Fibroblast of the aortic adventitia (primary cell): ENCODE data around the gene C5AR2. TPM values are rescaled to one million over a fixed set of nuclear protein-coding genes. Genes with fewer than 3 reads are reported as not detected.
"Not testable (repeated sequence)": the region's sequence is repeated elsewhere in the genome, so short reads cannot be mapped to it uniquely, and the experiment has no call there.

Experiments
- DNase-seq: peaks from one replicate; pipeline ENCODE4 v3.0.0-alpha.2; 2010; ENCODE audit warnings: low read depth
- H3K4me3 ChIP-seq: 2 replicates; pipeline ENCODE4 v1.5.1; 2011; ENCODE audit warnings: low read depth, mild to moderate bottlenecking, control low read depth, low read length, moderate library complexity
- CTCF ChIP-seq: IDR thresholded peaks from 2 replicates; pipeline ENCODE4 v1.5.1; 2011; ENCODE audit warnings: mild to moderate bottlenecking, low read length, control low read depth, inconsistent platforms; ENCODE audit not compliant: insufficient read depth
- total RNA-seq: library from RNA; depleted of rRNA; stranded (reverse); fragments of >200 nt; gene quantifications from 2 replicates; pipeline ENCODE4 v1.2.3, GENCODE V29; 2012; ENCODE audit warnings: low replicate concordance

Gene C5AR2
- total RNA-seq, 1 donor: 0.63 TPM

- H3K4me3 ChIP-seq: no peak overlapping the region
- DNase-seq: no peak
- TF ChIP-seq CTCF: no peak
Measured at GRCh38 chr19:47339196-47339880, 7.4 kb downstream of the C5AR2 start.

DNA sequence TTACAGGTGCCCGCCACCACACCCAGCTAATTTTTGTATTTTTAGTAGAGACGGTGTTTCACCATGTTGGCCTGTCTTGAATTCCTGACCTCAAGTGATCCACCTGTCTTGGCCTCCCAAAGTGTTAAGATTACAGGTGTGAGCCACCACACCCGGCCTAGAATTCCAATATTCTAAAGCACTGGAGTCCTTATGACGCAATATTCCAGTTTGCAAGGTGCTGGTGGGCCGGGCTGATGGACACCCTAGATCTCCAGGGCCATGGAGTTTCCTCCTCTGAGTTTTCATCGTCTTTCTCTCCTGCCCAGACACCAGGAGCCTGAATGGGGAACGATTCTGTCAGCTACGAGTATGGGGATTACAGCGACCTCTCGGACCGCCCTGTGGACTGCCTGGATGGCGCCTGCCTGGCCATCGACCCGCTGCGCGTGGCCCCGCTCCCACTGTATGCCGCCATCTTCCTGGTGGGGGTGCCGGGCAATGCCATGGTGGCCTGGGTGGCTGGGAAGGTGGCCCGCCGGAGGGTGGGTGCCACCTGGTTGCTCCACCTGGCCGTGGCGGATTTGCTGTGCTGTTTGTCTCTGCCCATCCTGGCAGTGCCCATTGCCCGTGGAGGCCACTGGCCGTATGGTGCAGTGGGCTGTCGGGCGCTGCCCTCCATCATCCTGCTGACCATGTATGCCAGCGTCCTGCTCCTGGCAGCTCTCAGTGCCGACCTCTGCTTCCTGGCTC lies 8.7 kb downstream of the C5AR2 start:
- no peak for DNase-seq
- H3K4me3 ChIP-seq: no peak overlapping the region
- no peak for TF ChIP-seq CTCF

DNA sequence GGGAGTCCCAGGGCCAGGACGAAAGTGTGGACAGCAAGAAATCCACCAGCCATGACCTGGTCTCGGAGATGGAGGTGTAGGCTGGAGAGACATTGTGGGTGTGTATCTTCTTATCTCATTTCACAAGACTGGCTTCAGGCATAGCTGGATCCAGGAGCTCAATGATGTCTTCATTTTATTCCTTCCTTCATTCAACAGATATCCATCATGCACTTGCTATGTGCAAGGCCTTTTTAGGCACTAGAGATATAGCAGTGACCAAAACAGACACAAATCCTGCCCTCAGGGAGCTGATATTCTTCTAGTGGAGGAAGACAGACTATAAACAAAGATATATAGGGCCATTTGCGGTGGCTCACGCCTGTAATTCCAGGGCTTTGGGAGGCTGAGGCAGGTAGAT lies 9.8 kb downstream of the C5AR2 start:
- no peak for DNase-seq
- H3K4me3 ChIP-seq: no peak overlapping the region
- TF ChIP-seq CTCF: no peak

- no peak overlapping the region for H3K4me3 ChIP-seq
- DNase-seq: no peak
- no peak for TF ChIP-seq CTCF
Measured at GRCh38 chr19:47343194-47343802, 11.3 kb downstream of the C5AR2 start.

DNA sequence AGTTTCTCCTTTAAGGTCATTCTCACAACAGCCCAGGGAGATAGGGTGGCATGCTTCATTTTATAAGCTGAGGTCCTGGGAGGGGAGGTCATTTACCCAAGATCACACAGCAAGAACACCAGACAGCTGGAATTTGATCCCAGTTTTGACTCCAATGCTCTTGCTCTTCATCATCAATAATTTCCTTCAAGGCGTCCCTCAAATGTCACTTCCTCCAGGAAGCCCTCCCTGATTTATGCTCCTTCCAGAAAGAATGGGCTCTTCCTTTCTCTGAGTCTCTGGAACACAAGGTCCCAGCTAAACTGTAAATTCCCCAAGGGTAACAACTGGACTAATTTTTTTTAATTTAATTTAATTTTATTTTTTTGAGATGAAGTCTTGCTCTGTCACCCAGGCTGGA lies 12.4 kb downstream of the C5AR2 start:
- no peak overlapping the region for H3K4me3 ChIP-seq

GRCh38 chr19:47346024-47346423 lies 14.0 kb downstream of the C5AR2 start:
- not testable (repeated sequence) for H3K4me3 ChIP-seq, DNase-seq

More for the DNA sequence above, 12.4 kb downstream of the C5AR2 start:
- DNase-seq: no peak
- no peak for TF ChIP-seq CTCF
